ENCODE measurements around the gene SPATA2.
"Not testable (repeated sequence)": the region's sequence is repeated elsewhere in the genome, so short reads cannot be mapped to it uniquely, and the experiment has no call there.

The SPATA2 gene

DNA sequence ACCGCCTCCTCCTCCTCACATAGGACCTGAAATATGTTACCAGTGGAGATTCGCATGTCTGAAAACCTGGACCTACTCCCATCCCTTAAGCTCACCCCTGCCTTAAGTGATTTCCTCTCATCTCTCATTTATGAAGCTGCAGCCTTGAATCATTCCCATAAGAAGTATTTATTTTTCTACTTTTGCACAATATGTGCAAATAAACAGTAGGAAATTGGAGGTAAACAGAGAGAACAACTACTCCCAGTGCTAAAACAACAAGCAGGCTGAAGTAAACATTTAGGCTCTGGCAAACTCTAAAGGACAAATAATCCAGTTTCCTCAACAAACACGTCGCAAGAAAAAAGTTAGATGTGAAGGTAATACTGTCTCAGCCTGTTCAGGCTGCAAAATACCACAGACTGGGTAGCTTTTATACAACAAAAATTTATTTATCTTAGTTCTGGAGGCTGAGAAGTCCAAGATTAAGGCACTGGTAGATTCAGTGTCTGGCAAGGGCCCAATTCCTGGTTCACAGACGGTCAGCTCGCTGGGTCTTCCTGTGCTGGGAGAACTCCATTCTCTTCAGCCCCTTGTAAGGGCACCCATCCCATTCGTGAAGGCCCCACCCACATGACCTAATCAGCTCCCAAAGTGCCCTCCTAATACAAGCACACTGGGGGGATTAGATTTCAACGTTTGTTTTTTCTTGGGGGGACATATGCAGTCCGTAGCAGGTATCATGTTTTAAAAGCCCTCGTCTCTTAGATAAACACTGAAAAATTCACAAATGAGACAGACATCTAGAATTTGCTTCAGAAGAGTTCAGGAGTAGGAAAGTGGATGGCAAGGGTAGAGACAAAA is 15.6 kb downstream of the SPATA2 start:
- no peak for ATAC-seq
- TF ChIP-seq GLIS3 (CRISPR knock-in tag; IDR thresholded peaks at IDR 0.05): no peak
- TF ChIP-seq TCF4 (CRISPR knock-in tag; IDR thresholded peaks at IDR 0.05; ENCODE audit: borderline replicate concordance): no peak
- TF ChIP-seq BACH2 (CRISPR knock-in tag; IDR thresholded peaks at IDR 0.05; ENCODE audit: borderline replicate concordance): no peak
- no peak for TF ChIP-seq SNAI2 (CRISPR knock-in tag; IDR thresholded peaks at IDR 0.05)
- TF ChIP-seq ARNTL (CRISPR knock-in tag; IDR thresholded peaks at IDR 0.05; ENCODE audit: borderline replicate concordance, low read depth): no peak
- TF ChIP-seq ZNF565 (CRISPR knock-in tag; conservative IDR thresholded peaks at IDR 0.05; ENCODE audit: low read depth): no peak
- TF ChIP-seq, protein P1, sequence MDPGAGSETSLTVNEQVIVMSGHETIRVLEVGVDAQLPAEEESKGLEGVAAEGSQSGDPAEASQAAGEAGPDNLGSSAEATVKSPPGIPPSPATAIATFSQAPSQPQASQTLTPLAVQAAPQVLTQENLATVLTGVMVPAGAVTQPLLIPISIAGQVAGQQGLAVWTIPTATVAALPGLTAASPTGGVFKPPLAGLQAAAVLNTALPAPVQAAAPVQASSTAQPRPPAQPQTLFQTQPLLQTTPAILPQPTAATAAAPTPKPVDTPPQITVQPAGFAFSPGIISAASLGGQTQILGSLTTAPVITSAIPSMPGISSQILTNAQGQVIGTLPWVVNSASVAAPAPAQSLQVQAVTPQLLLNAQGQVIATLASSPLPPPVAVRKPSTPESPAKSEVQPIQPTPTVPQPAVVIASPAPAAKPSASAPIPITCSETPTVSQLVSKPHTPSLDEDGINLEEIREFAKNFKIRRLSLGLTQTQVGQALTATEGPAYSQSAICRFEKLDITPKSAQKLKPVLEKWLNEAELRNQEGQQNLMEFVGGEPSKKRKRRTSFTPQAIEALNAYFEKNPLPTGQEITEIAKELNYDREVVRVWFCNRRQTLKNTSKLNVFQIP (CRISPR knock-in tag; IDR thresholded peaks at IDR 0.05; ENCODE audit: borderline replicate concordance, low read depth): no peak
- no peak for TF ChIP-seq TOX (CRISPR knock-in tag; IDR thresholded peaks at IDR 0.05; ENCODE audit: borderline replicate concordance)
- TF ChIP-seq OSR1 (CRISPR knock-in tag; IDR thresholded peaks at IDR 0.05): no peak
- no peak for TF ChIP-seq PATZ1 (CRISPR knock-in tag; IDR thresholded peaks at IDR 0.05; ENCODE audit: borderline replicate concordance)
- TF ChIP-seq ISL1 (CRISPR knock-in tag; IDR thresholded peaks at IDR 0.05): no peak
- no peak for TF ChIP-seq ZNF70 (CRISPR knock-in tag; IDR thresholded peaks at IDR 0.05)
- no peak for TF ChIP-seq ESRRG (CRISPR knock-in tag; IDR thresholded peaks at IDR 0.05)
- no peak for TF ChIP-seq ZNF8 (CRISPR knock-in tag; IDR thresholded peaks at IDR 0.05)

GRCh38 chr20:49896204-49896603 is 19.1 kb downstream of the SPATA2 start:
- no peak for ATAC-seq
- TF ChIP-seq, protein P2, sequence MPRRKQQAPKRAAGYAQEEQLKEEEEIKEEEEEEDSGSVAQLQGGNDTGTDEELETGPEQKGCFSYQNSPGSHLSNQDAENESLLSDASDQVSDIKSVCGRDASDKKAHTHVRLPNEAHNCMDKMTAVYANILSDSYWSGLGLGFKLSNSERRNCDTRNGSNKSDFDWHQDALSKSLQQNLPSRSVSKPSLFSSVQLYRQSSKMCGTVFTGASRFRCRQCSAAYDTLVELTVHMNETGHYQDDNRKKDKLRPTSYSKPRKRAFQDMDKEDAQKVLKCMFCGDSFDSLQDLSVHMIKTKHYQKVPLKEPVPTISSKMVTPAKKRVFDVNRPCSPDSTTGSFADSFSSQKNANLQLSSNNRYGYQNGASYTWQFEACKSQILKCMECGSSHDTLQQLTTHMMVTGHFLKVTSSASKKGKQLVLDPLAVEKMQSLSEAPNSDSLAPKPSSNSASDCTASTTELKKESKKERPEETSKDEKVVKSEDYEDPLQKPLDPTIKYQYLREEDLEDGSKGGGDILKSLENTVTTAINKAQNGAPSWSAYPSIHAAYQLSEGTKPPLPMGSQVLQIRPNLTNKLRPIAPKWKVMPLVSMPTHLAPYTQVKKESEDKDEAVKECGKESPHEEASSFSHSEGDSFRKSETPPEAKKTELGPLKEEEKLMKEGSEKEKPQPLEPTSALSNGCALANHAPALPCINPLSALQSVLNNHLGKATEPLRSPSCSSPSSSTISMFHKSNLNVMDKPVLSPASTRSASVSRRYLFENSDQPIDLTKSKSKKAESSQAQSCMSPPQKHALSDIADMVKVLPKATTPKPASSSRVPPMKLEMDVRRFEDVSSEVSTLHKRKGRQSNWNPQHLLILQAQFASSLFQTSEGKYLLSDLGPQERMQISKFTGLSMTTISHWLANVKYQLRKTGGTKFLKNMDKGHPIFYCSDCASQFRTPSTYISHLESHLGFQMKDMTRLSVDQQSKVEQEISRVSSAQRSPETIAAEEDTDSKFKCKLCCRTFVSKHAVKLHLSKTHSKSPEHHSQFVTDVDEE (CRISPR knock-in tag; IDR thresholded peaks at IDR 0.05): no peak
- TF ChIP-seq CREB5 (CRISPR knock-in tag; IDR thresholded peaks at IDR 0.05; ENCODE audit: low read depth): no peak
- TF ChIP-seq ZFP30 (CRISPR knock-in tag; IDR thresholded peaks at IDR 0.05): no peak
- no peak for TF ChIP-seq ZFP3 (CRISPR knock-in tag; IDR thresholded peaks at IDR 0.05)
- TF ChIP-seq GLIS3 (CRISPR knock-in tag; IDR thresholded peaks at IDR 0.05): no peak
- TF ChIP-seq PPARA (CRISPR knock-in tag; IDR thresholded peaks at IDR 0.05; ENCODE audit: borderline replicate concordance): no peak
- TF ChIP-seq RARB (CRISPR knock-in tag; IDR thresholded peaks at IDR 0.05): no peak
- no peak for TF ChIP-seq ISL1 (CRISPR knock-in tag; IDR thresholded peaks at IDR 0.05)
- no peak for TF ChIP-seq ZC3H10 (CRISPR knock-in tag; IDR thresholded peaks at IDR 0.05)
- TF ChIP-seq PATZ1 (CRISPR knock-in tag; IDR thresholded peaks at IDR 0.05; ENCODE audit: borderline replicate concordance): no peak
- no peak for TF ChIP-seq OSR1 (CRISPR knock-in tag; IDR thresholded peaks at IDR 0.05)
- no peak for TF ChIP-seq CSRNP3 (CRISPR knock-in tag; IDR thresholded peaks at IDR 0.05)

DNA sequence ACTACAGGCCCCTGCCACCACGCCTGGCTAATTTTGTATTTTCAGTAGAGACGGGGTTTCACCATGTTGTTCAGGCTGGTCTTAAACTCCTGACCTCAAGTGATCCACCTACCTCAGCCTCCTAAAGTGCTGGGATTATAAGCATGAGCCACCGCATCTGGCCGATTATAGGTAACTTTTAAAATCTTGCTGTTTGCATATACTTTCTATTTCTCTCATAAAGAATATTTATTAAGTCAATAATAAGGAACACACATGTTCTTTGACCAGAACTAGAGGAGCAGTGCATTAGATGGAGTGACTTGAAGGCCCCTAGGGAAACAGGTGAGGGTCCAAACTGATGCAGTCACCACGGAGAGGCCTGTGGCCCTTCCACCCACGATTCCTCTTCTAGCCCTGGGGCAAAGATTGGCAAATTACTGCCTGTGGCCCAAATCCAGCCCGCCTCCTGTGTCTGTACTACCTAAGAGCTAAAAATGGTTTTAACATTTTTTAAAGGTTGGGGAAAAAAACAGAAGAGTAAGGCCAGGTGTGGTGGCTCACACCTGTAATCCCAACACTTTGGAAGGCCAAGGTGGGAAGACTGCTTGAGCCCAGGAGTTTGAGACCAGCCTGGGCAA is 19.7 kb downstream of the SPATA2 start:
- ATAC-seq: not testable (repeated sequence)
